Urinary bladder (tissue), 4 donors: ENCODE measurements around the gene COPZ1. TPM values are rescaled to one million over a fixed set of nuclear protein-coding genes. Genes with fewer than 3 reads are reported as not detected.
"Not testable (repeated sequence)": the region's sequence is repeated elsewhere in the genome, so short reads cannot be mapped to it uniquely, and the experiment has no call there.

Experiments used
- DNase-seq: peaks from one replicate; pipeline ENCODE4 v3.0.0-alpha.2; 2015; ENCODE audit errors: extremely low spot score
- H3K27ac ChIP-seq: one replicate; pipeline ENCODE4 v1.5.1; 2013; ENCODE audit warnings: low read depth, mild to moderate bottlenecking, moderate library complexity
- H3K36me3 ChIP-seq: one replicate; pipeline ENCODE4 v1.6.1; 2013; ENCODE audit warnings: mild to moderate bottlenecking, moderate library complexity; ENCODE audit not compliant: insufficient read depth
- H3K4me1 ChIP-seq: one replicate; pipeline ENCODE4 v1.6.1; 2013; ENCODE audit warnings: mild to moderate bottlenecking, moderate library complexity; ENCODE audit not compliant: insufficient read depth
- H3K4me3 ChIP-seq: one replicate; pipeline ENCODE4 v1.5.1; 2013; ENCODE audit warnings: low read depth, low read length
- WGBS: extraction: QIAGEN DNeasy Blood & Tissue Kit; methylation state at CpG from one replicate; pipeline ENCODE4 v1.1.7; 2013; 5-methylcytosine and 5-hydroxymethylcytosine counted together
- polyA plus RNA-seq: library from polyadenylated mRNA; stranded (reverse); fragments of 200-250 nt; gene quantifications from one replicate; pipeline ENCODE4 v1.2.3, GENCODE V29; 2013
- total RNA-seq: library from RNA; depleted of rRNA; stranded (reverse); fragments of >200 nt; gene quantifications from one replicate; pipeline ENCODE4 v1.2.3, GENCODE V29; 2014
- donor health status: healthy with polysubstance abuse.
- donor health status: healthy.

The COPZ1 gene
- total RNA-seq (113 TPM), polyA plus RNA-seq (86.3 TPM)

GRCh38 chr12:54324617-54325441 is at the start of gene COPZ1:
TSS of gene COPZ1 (plus strand) at chr12:54325131. CDS start at chr12:54325164, 33 bp downstream.
- no peaks in the 10 kb centered on the region for H3K36me3 ChIP-seq
- peak within 1 kb of the TSS; percentile 76 for H3K27ac ChIP-seq
- peak within 1 kb of the TSS; percentile 60 for H3K4me3 ChIP-seq
- no peaks in the 10 kb centered on the region for H3K4me1 ChIP-seq
- DNase-seq, result peak; percentile 99
- under 1% methylated on average over 34 of the region's 34 CpGs for WGBS

- H3K4me1 ChIP-seq, result no peaks in the 10 kb centered on the region
- 89% methylated on average over 3 of the region's 3 CpGs for WGBS
- H3K27ac ChIP-seq, result no peak overlapping the region
- no peak for DNase-seq
- H3K36me3 ChIP-seq, result no peaks in the 10 kb centered on the region
- H3K4me3 ChIP-seq, result no peak overlapping the region
Observed at GRCh38 chr12:54276368-54276767, 48.6 kb upstream of the COPZ1 start.

GRCh38 chr12:54277823-54278276 is 47.1 kb upstream of the COPZ1 start:
- H3K27ac ChIP-seq, result no peak overlapping the region
- H3K36me3 ChIP-seq, result no peaks in the 10 kb centered on the region
- no peak overlapping the region for H3K4me3 ChIP-seq
- H3K4me1 ChIP-seq, result no peaks in the 10 kb centered on the region
- WGBS, result 40% methylated on average over 5 of the region's 5 CpGs
- DNase-seq, result no peak

- H3K4me3 ChIP-seq, result peak overlapping the region; percentile 50
- H3K27ac ChIP-seq, result peak overlapping the region; percentile 87
- H3K36me3 ChIP-seq, result no peaks in the 10 kb centered on the region
- no peak for DNase-seq
- WGBS, result under 1% methylated on average over 19 of the region's 19 CpGs
- no peaks in the 10 kb centered on the region for H3K4me1 ChIP-seq
Observed at GRCh38 chr12:54279227-54279631, 45.7 kb upstream of the COPZ1 start.

GRCh38 chr12:54279632-54280467 is 45.1 kb upstream of the COPZ1 start, which contains the start of gene CBX5:
TSS of gene CBX5 (minus strand) at chr12:54280122. CDS start at chr12:54257650, 22,472 bp downstream.
- H3K4me3 ChIP-seq, result peak within 1 kb of the TSS; percentile 77
- DNase-seq, result peak; percentile 100
- WGBS, result under 1% methylated on average over 49 of the region's 49 CpGs
- no peaks in the 10 kb centered on the region for H3K4me1 ChIP-seq
- no peaks in the 10 kb centered on the region for H3K36me3 ChIP-seq
- H3K27ac ChIP-seq, result peak within 1 kb of the TSS; percentile 88

GRCh38 chr12:54280468-54281260 is 44.3 kb upstream of the COPZ1 start, which contains the start of gene HNRNPA1:
TSS of gene HNRNPA1 (plus strand) at chr12:54280726. CDS start at chr12:54280808, 82 bp downstream.
- H3K4me3 ChIP-seq, result peak within 1 kb of the TSS; percentile 77
- H3K27ac ChIP-seq, result peak within 1 kb of the TSS; percentile 88
- H3K4me1 ChIP-seq, result no peaks in the 10 kb centered on the region
- peak; percentile 99 for DNase-seq
- H3K36me3 ChIP-seq, result no peaks in the 10 kb centered on the region
- WGBS, result under 1% methylated on average over 48 of the region's 48 CpGs

- not testable (repeated sequence) for H3K36me3 ChIP-seq, H3K4me1 ChIP-seq, DNase-seq
- WGBS, result under 1% methylated on average over 10 of the region's 10 CpGs
- Histone ChIP-seq H3K27ac (peak overlapping the region; percentile 51), H3K4me3 (peak overlapping the region; percentile 77)
Observed at GRCh38 chr12:54281261-54281638, 43.7 kb upstream of the COPZ1 start.

- not testable (repeated sequence) for H3K36me3 ChIP-seq, DNase-seq, H3K4me1 ChIP-seq
- H3K27ac ChIP-seq, result peak overlapping the region; percentile 51
- WGBS, result 17% methylated on average over 4 of the region's 4 CpGs
- peak overlapping the region; percentile 77 for H3K4me3 ChIP-seq
Observed at GRCh38 chr12:54281694-54282093, 43.2 kb upstream of the COPZ1 start.

GRCh38 chr12:54282949-54283593 is 41.9 kb upstream of the COPZ1 start:
- peaks cover 1% of the 10 kb centered on the region for H3K36me3 ChIP-seq
- WGBS, result 38% methylated on average over 11 of the region's 11 CpGs
- no peak overlapping the region for H3K27ac ChIP-seq
- no peak overlapping the region for H3K4me3 ChIP-seq
- DNase-seq, result no peak
- no peaks in the 10 kb centered on the region for H3K4me1 ChIP-seq

- H3K4me3 ChIP-seq, H3K36me3 ChIP-seq, H3K27ac ChIP-seq, H3K4me1 ChIP-seq, DNase-seq: not testable (repeated sequence)
- WGBS, result 53% methylated on average over 1 of the region's 2 CpGs
Observed at GRCh38 chr12:54284070-54284780, 40.7 kb upstream of the COPZ1 start.

- no peak for DNase-seq
- H3K4me1 ChIP-seq, result no peaks in the 10 kb centered on the region
- H3K36me3 ChIP-seq, result peaks cover 3% of the 10 kb centered on the region
- WGBS, result 55% methylated on average over 5 of the region's 5 CpGs
- H3K4me3 ChIP-seq, result no peak overlapping the region
- H3K27ac ChIP-seq, result peak overlapping the region; percentile 10
Observed at GRCh38 chr12:54285150-54286041, 39.5 kb upstream of the COPZ1 start.
